Gastrocnemius medialis (tissue), 4 donors: ENCODE data around the gene GAS7.

ENCODE experiments used
- CTCF ChIP-seq, 5 experiments: fragments of 450-650 bp in 3 of 5; fragments of 200-600 bp in 2 of 5; sonication (generic) in 2 of 5; IDR thresholded peaks in 4 of 5; conservative IDR thresholded peaks in 1 of 5; 1 replicate in 4 of 5; 2 replicates in 1 of 5; pipeline ENCODE4 v1.5.1; 2016 to 2019; ENCODE audit warnings: antibody characterized with exemption in 5 of 5, mild to moderate bottlenecking in 3 of 5, moderate library complexity in 3 of 5
- POLR2A ChIP-seq, 2 donors: fragments of 450-650 bp; IDR thresholded peaks; one replicate each; pipeline ENCODE4 v1.6.1; 2017; ENCODE audit warnings: antibody characterized with exemption in 2 of 2, mild to moderate bottlenecking in 2 of 2, moderate library complexity in 2 of 2

GRCh38 chr17:10075919-10076318 lies 122.5 kb downstream of the GAS7 start:
- TF ChIP-seq CTCF (IDR thresholded peaks at IDR 0.05 in 4 of 5, conservative IDR thresholded peaks at IDR 0.05 in 1 of 5) (no peak), POLR2A (IDR thresholded peaks at IDR 0.05) (no peak)
